Endothelial cell of umbilical vein (primary cell): ENCODE data around the gene NACA2.

Experiments
- CTCF ChIP-seq, 2 donors: IDR thresholded peaks; 1 replicate in 1 of 2; 2 replicates in 1 of 2; pipeline ENCODE4 v1.5.1; 2011; ENCODE audit warnings: low read length in 2 of 2, mild to moderate bottlenecking in 2 of 2, moderate library complexity in 2 of 2, control low read depth in 1 of 2, inconsistent platforms in 1 of 2, low read depth in 1 of 2; ENCODE audit not compliant: insufficient read depth in 1 of 2; ENCODE audit errors: extremely low read depth in 1 of 2
- EZH2 ChIP-seq: IDR thresholded peaks from 2 replicates; pipeline ENCODE4 v1.6.1; 2012; ENCODE audit warnings: borderline replicate concordance, low read depth, mild to moderate bottlenecking, moderate library complexity, low read length, inconsistent platforms; ENCODE audit not compliant: severe bottlenecking
- JUN ChIP-seq: IDR thresholded peaks from 2 replicates; pipeline ENCODE4 v1.6.1; 2011; ENCODE audit warnings: borderline replicate concordance, low read depth; ENCODE audit not compliant: insufficient read length, insufficient read depth
- MYC ChIP-seq: IDR thresholded peaks from one replicate; pipeline ENCODE4 v1.6.1; 2011; ENCODE audit warnings: mild to moderate bottlenecking, low read depth, low read length
- POLR2A ChIP-seq: IDR thresholded peaks from 2 replicates; pipeline ENCODE4 v1.6.1; 2012; ENCODE audit warnings: low read depth, mild to moderate bottlenecking, control low read depth, low read length
- POLR2AphosphoS5 ChIP-seq: IDR thresholded peaks from 2 replicates; pipeline ENCODE4 v1.6.1; 2012; ENCODE audit warnings: low read depth, mild to moderate bottlenecking, control low read depth, low read length, moderate library complexity; ENCODE audit not compliant: insufficient read depth

DNA sequence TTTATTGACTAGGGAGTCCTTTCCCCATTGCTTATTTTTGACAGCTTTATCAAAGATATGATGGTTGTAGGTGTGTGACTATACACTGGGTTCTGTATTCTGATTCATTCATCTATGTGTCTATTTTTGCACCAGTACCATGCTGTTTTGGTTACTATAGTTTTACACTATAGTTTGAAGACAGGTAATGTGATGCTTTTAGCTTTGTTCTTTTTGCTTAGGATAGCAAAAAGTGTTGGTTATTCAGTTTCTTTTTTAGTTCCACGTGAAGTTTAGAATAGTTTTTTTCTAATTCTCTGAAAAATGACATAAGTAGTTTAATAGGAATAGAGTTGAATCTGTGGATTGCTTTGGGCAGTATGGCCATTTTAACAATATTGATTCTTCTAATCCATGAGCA, 50.1 kb downstream of the NACA2 start:
- TF ChIP-seq EZH2 (no peak), CTCF (IDR thresholded peaks at IDR 0.05; ENCODE audit: extremely low read depth in 1 of 2, insufficient read depth in 1 of 2, low read depth in 1 of 2, low read length in 2 of 2) (no peak), POLR2A (no peak), POLR2AphosphoS5 (no peak), MYC (no peak), JUN (no peak)
